A549 treated with ZK216348 at 1 μM for 4 hours (cell line): ENCODE data around the gene OSR1. TPM values are rescaled to one million over a fixed set of nuclear protein-coding genes. Genes with fewer than 3 reads are reported as not detected.

Experiments used
- total RNA-seq: library from RNA; stranded (reverse); fragments of 200-300 nt; extraction: Qiagen RNA extraction; gene quantifications from 5 replicates; pipeline ENCODE4 v1.2.3, GENCODE V29; 2022; ENCODE audit warnings: low read depth

The OSR1 gene
- 5.8 to 9.3 TPM (median 6.5 TPM) in 5 replicates for total RNA-seq

DNA sequence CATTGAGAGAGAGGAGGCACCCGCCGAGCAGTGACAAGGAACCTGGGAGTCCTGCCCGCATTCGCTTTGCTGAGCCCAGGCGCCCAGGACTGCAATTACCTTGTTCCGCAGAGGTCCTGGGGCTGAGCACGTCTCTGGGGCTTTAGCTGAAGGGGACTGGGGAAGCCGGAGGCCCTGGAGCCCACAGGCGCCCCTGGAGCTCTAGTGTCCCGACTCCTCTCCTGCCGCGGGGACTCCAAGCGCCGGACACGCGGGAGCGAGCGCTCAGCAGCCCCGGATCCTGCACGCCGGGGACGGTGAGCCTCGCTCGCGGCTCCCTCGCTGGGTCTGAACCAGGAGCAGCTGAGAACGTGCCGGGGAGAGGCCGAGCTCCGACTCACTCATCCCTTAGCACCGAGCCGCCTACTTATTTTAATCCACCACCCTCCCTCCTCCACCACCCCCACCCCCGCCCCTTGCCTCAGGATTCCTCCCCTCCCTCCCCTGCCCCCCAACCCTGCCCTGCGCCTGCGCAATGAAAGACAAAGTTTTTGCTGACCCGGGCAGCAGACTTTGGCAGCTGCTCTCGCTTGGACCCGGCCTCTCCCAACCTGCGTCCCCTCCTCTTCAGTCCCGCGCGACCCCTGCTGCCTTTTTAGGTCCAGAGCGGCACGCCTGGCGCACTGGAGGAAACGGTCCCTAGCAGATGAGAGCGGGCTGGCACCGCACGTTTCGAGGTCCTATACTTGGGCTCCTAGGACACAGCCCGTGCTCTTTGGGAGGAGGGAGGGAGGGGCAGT is at the start of gene OSR1:
Gene OSR1, minus strand, starts transcription at position 382 of the 779 bp plus-strand sequence. CDS start 4,818 bp downstream, outside the sequence.

